Measurements from ENCODE around the gene OLFM2. TPM values are rescaled to one million over a fixed set of nuclear protein-coding genes. Genes with fewer than 3 reads are reported as not detected.

Gene OLFM2
- polyA plus RNA-seq, 1 donor from 2014 or later, result 68.6 TPM

DNA sequence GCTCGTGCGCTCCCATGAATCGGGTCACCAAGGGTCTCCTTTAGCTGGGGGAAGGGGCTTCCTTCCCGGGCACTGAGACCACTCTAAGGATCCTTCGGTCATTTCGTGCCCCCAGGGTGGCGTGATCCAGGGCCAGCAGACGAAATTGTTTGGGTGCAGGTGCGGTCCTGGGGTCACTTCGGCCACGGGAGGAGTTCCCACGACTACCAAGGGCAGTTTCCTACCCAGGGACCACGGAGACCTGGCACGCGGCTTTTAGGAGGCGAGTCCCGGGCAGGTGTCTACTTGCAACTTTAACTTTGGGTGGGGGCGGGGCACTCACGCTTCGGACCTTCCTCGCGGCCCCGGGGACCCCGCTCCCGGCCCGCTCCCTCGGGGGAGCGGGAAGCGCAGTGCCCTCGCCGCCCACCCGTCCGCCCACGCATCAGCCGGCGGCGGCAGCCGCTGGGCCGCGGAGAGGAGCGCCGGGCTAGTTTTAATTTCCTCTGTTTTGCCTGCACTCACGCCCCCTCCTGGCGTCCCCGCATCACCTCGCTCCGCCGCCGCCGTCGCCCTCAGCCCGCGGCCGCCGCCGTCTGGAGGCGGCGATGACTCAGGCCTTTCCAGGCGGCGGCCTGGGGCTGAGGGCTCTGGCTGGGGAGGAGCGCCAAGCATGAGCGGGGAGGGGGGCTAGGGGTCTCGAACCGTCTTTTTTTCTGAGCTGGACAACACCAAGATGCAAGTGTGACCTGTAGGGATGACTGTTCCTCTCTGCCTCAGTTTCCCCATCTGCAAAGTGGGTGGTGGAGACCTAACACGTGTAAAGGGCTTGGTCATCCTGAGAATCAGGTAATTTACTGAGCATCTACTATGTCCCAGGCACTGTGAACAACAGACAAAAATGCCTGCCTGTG, 21.8 kb downstream of the OLFM2 start:
- Histone ChIP-seq H4K20me1 (ENCODE audit: insufficient read depth) (peaks cover 41% of the 10 kb centered on the region), H3K4me2 (ENCODE audit: low read length) (peak overlapping the region; percentile 25), H2AFZ (ENCODE audit: low read depth, low read length) (no peak overlapping the region), H3K9me2 (ENCODE audit: insufficient read depth, low read length) (no peaks in the 10 kb centered on the region), H3K36me3 (ENCODE audit: insufficient read depth, low read length) (no peaks in the 10 kb centered on the region), H3K27me3 (ENCODE audit: insufficient read depth, low read depth, low read length) (peaks cover 22% of the 10 kb centered on the region), H3K79me2 (replicated peaks; ENCODE audit: insufficient read depth, low read length) (peaks cover 3% of the 10 kb centered on the region), H3K27ac (ENCODE audit: low read length) (no peak overlapping the region), H3K9ac (ENCODE audit: low read length) (peak overlapping the region; percentile 36), H3K9me3 (ENCODE audit: low read length) (no peaks in the 10 kb centered on the region), H3K4me3 (ENCODE audit: low read length) (peak overlapping the region; percentile 64), H3F3A (ENCODE audit: insufficient read depth, low read length, poor library complexity, severe bottlenecking) (no peaks in the 10 kb centered on the region)
- TF ChIP-seq MXI1 (conservative IDR thresholded peaks at IDR 0.05; ENCODE audit: poor library complexity, severe bottlenecking) (no peak), RAD21 (conservative IDR thresholded peaks at IDR 0.05) (peak; percentile 43), SMC3 (conservative IDR thresholded peaks at IDR 0.05; ENCODE audit: poor library complexity) (peak; percentile 61)
- TF ChIP-seq, protein P1, sequence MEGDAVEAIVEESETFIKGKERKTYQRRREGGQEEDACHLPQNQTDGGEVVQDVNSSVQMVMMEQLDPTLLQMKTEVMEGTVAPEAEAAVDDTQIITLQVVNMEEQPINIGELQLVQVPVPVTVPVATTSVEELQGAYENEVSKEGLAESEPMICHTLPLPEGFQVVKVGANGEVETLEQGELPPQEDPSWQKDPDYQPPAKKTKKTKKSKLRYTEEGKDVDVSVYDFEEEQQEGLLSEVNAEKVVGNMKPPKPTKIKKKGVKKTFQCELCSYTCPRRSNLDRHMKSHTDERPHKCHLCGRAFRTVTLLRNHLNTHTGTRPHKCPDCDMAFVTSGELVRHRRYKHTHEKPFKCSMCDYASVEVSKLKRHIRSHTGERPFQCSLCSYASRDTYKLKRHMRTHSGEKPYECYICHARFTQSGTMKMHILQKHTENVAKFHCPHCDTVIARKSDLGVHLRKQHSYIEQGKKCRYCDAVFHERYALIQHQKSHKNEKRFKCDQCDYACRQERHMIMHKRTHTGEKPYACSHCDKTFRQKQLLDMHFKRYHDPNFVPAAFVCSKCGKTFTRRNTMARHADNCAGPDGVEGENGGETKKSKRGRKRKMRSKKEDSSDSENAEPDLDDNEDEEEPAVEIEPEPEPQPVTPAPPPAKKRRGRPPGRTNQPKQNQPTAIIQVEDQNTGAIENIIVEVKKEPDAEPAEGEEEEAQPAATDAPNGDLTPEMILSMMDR (IDR thresholded peaks at IDR 0.05; ENCODE audit: poor library complexity, severe bottlenecking), result peak; percentile 61

- no peak overlapping the region for H2AFZ ChIP-seq (ENCODE audit: low read depth, low read length)
These were observed 22.4 kb downstream of the OLFM2 start for GRCh38 chr19:9914001-9914314.

More at GRCh38 chr19:9914001-9914314, 22.4 kb downstream of the OLFM2 start:
- Histone ChIP-seq H3K9ac (ENCODE audit: low read length) (peak overlapping the region; percentile 36), H3K4me3 (ENCODE audit: low read length) (peak overlapping the region; percentile 64), H4K20me1 (ENCODE audit: insufficient read depth) (peaks cover 41% of the 10 kb centered on the region), H3K9me2 (ENCODE audit: insufficient read depth, low read length) (no peaks in the 10 kb centered on the region), H3K9me3 (ENCODE audit: low read length) (no peaks in the 10 kb centered on the region), H3F3A (ENCODE audit: insufficient read depth, low read length, poor library complexity, severe bottlenecking) (no peaks in the 10 kb centered on the region), H3K79me2 (replicated peaks; ENCODE audit: insufficient read depth, low read length) (peaks cover 3% of the 10 kb centered on the region), H3K36me3 (ENCODE audit: insufficient read depth, low read length) (no peaks in the 10 kb centered on the region), H3K27me3 (ENCODE audit: insufficient read depth, low read depth, low read length) (peaks cover 22% of the 10 kb centered on the region), H3K27ac (ENCODE audit: low read length) (no peak overlapping the region), H3K4me2 (ENCODE audit: low read length) (peak overlapping the region; percentile 25)
- TF ChIP-seq RAD21 (conservative IDR thresholded peaks at IDR 0.05) (no peak), EZH2 (IDR thresholded peaks at IDR 0.05; ENCODE audit: borderline replicate concordance, insufficient read depth, low read length, poor library complexity, severe bottlenecking) (no peak), MXI1 (conservative IDR thresholded peaks at IDR 0.05; ENCODE audit: poor library complexity, severe bottlenecking) (no peak), SMC3 (conservative IDR thresholded peaks at IDR 0.05; ENCODE audit: poor library complexity) (no peak), POLR2AphosphoS5 (IDR thresholded peaks at IDR 0.05) (no peak), TAF1 (IDR thresholded peaks at IDR 0.05; ENCODE audit: low read depth) (no peak), EP300 (conservative IDR thresholded peaks at IDR 0.05; ENCODE audit: poor library complexity, severe bottlenecking) (no peak)
- TF ChIP-seq, protein P2, sequence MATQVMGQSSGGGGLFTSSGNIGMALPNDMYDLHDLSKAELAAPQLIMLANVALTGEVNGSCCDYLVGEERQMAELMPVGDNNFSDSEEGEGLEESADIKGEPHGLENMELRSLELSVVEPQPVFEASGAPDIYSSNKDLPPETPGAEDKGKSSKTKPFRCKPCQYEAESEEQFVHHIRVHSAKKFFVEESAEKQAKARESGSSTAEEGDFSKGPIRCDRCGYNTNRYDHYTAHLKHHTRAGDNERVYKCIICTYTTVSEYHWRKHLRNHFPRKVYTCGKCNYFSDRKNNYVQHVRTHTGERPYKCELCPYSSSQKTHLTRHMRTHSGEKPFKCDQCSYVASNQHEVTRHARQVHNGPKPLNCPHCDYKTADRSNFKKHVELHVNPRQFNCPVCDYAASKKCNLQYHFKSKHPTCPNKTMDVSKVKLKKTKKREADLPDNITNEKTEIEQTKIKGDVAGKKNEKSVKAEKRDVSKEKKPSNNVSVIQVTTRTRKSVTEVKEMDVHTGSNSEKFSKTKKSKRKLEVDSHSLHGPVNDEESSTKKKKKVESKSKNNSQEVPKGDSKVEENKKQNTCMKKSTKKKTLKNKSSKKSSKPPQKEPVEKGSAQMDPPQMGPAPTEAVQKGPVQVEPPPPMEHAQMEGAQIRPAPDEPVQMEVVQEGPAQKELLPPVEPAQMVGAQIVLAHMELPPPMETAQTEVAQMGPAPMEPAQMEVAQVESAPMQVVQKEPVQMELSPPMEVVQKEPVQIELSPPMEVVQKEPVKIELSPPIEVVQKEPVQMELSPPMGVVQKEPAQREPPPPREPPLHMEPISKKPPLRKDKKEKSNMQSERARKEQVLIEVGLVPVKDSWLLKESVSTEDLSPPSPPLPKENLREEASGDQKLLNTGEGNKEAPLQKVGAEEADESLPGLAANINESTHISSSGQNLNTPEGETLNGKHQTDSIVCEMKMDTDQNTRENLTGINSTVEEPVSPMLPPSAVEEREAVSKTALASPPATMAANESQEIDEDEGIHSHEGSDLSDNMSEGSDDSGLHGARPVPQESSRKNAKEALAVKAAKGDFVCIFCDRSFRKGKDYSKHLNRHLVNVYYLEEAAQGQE (IDR thresholded peaks at IDR 0.05; ENCODE audit: borderline replicate concordance), result no peak
- TF ChIP-seq, protein P1 (IDR thresholded peaks at IDR 0.05; ENCODE audit: poor library complexity, severe bottlenecking), result no peak
